ENCODE results near the gene GUCY1A1.

DNA sequence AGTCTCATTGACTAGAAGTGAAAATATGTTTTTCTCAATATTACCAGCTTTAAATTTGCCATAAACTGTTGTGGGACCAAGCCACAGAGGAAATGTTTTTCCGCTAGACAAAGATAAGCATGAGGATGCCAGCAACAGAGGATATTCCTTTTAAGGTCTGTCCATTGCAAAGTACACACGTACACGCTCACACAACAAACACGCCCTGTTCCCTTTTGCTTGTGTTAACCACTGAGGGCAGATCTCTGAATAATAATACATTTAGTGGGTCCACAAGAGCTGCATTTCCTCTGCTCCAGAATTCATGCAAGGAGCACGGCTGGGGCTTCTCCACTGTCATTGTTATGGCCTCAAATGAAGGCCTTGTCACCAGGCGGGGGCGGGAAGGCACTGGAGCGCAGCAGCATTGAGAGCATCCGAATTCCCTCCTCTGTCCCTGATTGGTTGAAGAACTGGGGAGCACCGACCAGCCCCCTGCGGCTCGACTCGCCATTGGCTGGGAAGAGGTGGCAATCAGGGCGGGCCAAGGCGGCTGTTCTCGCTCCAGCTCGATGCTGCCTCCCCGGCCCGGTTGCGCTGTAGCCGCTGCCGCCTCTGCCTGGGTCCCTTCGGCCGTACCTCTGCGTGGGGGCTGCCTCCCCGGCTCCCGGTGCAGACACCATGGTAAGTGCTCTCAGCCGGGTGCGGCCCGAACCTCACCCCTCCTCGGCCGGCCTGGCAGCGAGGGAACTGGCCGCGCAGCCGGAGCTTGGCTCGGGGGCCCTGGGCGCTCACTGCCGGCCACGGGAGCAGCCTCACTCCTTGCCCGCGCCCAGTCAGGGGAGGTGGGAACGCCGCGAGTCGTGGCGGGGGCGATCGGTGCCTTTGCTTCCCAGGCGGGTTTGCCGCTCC, 92.1 kb downstream of the GUCY1A1 start, which contains the start of gene GUCY1B1:
- peak; percentile 42 for TF ChIP-seq CTCF (conservative IDR thresholded peaks at IDR 0.05; ENCODE audit: low read depth, low read length)
- no peak for TF ChIP-seq EZH2 (IDR thresholded peaks at IDR 0.05; ENCODE audit: low read length, unreplicated experiment)

Data from PC-3 (cell line).